GM19395 (cell line): ENCODE measurements around the gene PSMD11.
"Not testable (repeated sequence)": the region's sequence is repeated elsewhere in the genome, so short reads cannot be mapped to it uniquely, and the experiment has no call there.

Experiments
- ATAC-seq: cut with Tn5 transposase; IDR thresholded peaks from one replicate; pipeline ENCODE4 v1.9.1; 2021; ENCODE audit warnings: mild to moderate bottlenecking, moderate library complexity; ENCODE audit not compliant: unreplicated experiment

PSMD11 gene

GRCh38 chr17:32444301-32445073 is at the start of gene PSMD11:
Gene PSMD11 (plus strand): TSS chr17:32444510. CDS start chr17:32444524, 14 bp downstream.
- ATAC-seq = peak; percentile 92

DNA sequence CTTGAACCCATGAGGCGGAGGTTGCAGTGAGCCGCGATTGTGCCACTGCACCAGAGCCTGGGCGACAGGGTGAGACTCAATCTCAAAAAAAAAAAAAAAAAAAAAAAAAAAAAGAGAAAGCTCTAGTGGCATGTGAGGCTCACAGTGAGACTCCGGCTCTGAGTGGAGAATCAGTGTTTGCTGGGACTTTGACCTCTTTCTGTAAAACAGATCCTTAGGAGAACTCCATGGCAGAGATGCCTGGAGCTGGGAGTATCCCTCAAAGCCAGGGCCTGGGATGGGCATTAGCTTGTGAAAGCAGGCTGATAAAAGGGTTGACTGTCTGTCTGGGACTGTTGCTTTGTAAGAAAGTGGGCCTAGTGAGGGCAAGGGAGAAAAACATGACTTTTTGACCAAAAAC is 48.0 kb upstream of the PSMD11 start:
- ATAC-seq = no peak

- no peak for ATAC-seq
Measured at GRCh38 chr17:32398946-32399345, 45.4 kb upstream of the PSMD11 start.

DNA sequence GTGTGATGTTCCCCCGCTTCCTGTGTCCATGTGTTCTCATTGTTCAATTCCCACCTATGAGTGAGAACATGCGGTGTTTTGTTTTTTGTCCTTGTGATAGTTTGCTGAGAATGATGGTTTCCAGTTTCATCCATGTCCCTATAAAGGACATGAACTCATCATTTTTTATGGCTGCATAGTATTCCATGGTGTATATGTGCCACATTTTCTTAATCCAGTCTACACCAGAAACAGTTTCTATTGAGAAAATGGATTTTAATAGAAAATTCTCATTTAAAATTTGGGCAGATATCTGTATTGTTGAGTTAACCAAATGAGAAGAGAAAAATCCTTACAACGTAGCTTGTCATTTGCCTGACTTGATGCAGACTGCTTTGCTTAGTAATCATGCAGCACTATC is 34.2 kb upstream of the PSMD11 start:
- not testable (repeated sequence) for ATAC-seq

DNA sequence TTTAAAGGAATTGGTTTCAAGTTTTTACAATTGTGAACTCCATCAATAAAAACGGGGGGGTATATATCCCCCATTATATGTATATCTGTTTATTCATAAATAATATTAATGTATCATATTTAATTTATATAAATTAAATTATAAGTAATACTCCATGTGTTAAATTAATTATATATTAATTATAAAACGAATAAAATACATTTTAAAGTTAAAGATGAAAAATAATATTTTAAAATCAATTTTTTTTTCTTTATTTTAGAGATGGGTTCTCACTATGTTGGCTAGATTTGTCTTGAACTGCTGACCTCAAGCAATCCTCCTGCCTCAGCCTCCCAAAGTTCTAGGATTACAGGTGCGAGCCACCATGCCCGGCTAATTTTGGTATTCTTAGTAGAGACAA is 17.4 kb upstream of the PSMD11 start:
- no peak for ATAC-seq

GRCh38 chr17:32429598-32429997 is 14.7 kb upstream of the PSMD11 start:
- ATAC-seq = no peak

GRCh38 chr17:32440722-32441121 is 3.6 kb upstream of the PSMD11 start:
- ATAC-seq = no peak

GRCh38 chr17:32441886-32442285 is 2.4 kb upstream of the PSMD11 start:
- no peak for ATAC-seq

DNA sequence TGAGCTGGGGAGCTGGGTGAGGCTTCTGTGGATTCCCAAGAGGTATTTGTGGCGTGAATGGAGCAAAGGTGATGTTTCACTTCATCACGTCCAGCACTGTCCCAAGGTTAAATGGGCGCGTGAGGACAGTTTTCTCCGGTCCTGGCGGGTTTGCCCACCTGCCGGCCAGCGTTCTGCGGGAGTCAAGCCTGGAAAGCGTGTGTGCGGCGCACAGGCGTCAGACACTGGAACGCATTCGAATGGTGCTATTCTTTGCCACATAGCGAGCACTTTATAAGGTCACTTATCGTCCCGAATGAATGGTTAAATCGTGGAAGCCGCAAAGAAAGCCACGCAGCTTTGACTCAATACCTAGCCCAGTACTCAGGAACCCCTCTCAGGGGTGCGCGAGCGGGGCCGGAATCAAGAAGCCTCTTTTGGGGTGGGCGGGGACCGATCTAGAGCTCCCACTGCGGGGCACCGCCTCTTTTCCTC is 446 bp upstream of the PSMD11 start:
- no peak for ATAC-seq

GRCh38 chr17:32445074-32445415 is 735 bp downstream of the PSMD11 start:
- ATAC-seq = peak; percentile 23

DNA sequence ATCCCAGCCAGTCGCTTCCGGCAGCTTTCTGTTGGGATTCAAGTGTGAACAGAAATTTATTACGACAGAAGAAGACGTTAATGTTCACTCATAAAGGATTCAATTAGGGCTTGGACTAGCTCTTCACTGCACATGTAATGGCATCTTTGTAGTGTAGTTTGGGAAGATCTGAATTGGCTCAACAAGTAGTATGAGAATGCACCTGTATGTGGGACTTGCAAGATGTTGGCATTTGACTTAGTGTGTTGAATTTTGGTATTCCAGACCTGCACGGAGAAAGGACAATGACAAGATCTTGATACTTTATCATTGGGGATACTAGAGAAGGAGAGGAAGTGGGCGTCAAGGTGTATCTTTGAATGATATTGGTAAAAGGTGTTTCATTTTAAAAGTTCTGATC is 1.2 kb downstream of the PSMD11 start:
- ATAC-seq = no peak

GRCh38 chr17:32445971-32446370 is 1.7 kb downstream of the PSMD11 start:
- ATAC-seq = no peak

DNA sequence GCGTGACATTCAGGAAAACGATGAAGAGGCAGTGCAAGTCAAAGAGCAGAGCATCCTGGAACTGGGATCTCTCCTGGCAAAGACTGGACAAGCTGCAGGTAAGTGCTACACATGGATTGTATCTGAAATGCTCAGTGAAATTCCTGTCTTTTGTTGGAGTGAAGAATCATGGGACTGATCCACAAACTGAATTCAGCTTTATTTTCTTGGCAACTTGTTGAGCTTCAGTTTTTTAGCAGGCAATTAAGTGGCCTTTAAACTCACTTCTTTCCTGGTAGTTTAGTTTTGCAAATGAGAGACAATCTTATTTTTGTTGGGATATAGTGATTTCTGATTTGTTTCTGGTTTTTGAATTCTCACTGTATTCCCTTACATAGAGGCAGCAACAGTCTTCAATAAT is 2.6 kb downstream of the PSMD11 start:
- ATAC-seq = no peak

DNA sequence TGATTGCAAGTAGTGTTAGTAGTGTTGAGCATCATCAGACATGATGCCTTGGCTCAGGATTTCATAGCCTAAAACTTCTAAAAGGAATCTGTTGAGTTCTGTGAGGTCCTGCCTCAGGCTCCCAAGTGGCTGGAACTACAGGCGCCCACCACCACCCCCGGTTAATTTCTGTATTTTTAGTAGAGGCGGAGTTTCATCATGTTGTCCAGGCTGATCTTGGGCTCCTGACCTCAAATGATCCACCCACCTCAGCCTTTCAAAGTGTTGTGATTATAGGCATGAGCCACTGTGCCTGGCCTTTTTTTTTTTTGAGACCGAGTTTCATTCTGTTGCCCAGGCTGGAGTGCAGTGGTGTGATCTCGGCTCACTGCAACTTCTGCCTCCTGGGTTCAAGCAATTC is 5.7 kb downstream of the PSMD11 start:
- no peak for ATAC-seq

- not testable (repeated sequence) for ATAC-seq
Measured at GRCh38 chr17:32450379-32450778, 6.1 kb downstream of the PSMD11 start.

DNA sequence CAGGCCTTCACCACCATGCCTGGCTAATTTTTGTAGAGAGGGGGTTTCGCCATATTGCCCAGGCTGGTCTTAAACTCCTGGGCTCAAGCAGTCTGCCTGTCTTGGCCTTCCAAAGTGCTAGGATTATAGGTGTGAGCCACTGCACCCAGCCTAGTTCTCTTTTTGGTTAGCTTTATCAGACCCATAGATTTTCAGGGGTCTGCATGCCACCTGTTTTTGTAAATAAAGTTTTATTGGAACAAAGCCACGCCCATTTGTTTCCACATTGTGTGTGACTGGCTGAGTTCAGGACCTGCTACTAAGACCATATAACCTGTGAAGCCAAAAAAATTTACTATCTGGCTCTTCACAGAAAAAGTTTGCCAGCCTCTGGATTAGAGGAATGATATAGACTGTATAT is 7.6 kb downstream of the PSMD11 start:
- no peak for ATAC-seq

DNA sequence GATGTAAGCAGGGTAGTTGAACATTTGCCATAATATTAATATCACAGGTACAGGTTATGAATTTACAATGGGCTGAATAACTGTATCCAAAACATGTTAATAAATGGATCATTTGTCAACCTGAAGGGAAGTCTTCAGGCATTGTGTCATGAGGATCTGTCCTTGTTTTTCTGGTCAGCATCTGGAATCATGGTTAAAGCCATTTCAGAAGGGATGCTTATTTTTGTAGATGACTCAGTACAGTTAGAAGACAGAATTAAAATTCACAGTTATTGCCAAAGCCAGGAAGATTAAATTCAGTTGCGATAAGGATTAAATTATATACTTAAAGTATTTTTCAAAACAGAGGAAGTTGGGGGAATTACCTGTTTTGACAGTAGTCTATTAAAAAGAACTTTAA is 8.0 kb downstream of the PSMD11 start:
- ATAC-seq = no peak

DNA sequence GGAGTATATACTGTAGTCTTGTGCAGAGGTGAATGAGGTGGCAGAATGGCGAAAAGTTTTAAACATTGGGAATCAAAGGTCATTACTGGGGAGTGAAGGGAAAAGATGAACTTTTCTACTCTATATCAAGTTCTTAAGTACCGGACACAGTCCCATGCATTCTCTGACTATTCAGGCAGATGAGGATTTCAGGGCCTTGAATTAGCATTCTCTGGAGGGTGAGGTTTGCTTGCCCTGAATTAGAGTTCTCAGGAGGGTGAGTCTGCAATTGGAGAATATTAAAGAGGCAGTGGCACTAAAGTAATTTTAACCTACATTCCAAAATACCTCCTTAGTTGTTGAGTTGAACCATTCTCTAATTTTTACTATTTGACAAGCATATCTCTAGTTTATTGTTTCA is 9.1 kb downstream of the PSMD11 start:
- no peak for ATAC-seq

- ATAC-seq = no peak
Measured at GRCh38 chr17:32458371-32458770, 14.1 kb downstream of the PSMD11 start.

DNA sequence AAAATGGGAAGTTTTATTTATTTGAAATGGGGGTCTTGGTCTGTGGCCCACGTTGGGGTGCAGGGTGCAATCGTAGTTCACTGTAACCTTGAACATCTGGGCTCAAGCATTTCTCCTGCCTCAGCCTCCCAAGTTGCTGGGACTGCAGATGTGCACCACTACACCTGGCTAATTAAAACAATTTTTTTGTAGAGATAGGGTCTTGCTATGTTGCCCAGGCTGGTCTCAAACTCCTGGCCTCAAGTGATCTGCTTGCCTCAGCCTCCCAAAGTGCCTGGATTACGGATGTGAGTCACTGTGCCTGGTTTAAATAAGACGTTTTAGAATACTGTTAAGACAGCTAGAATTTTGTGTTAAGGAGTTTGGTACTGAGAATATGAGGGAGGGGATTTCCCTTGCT is 15.7 kb downstream of the PSMD11 start:
- ATAC-seq = no peak

DNA sequence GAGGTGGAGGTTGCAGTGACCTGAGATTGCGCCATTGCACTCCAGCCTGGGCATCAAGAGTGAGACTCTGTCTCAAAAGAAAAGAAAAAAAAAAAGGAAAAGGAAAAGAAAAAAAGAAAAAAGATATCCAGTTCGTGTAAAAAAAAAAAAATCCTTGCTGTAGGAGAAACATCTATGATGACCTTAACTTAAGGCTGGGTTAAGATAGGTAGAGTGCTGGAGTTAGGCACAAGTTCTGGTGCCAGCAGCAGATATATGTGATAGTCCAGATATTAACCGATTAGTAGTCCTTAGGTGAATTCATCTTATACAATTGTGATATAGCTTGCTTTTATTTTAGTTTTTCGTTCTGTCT is 17.2 kb downstream of the PSMD11 start:
- no peak for ATAC-seq

- no peak for ATAC-seq
Measured at GRCh38 chr17:32461853-32462617, 17.7 kb downstream of the PSMD11 start.
